HTR-8/SVneo (cell line): Measurements from ENCODE around the gene YES1.

ENCODE experiments used
- DNase-seq: peaks from one replicate; pipeline ENCODE4 v3.0.0; 2011; ENCODE audit warnings: low spot score, mixed read lengths; ENCODE audit not compliant: insufficient read length
- FAIRE-seq: peaks from 2 replicates; lab custom pipeline; 2011; peaks lifted over from hg19 to GRCh38; lab: Jason Lieb, UNC

Gene YES1

DNA sequence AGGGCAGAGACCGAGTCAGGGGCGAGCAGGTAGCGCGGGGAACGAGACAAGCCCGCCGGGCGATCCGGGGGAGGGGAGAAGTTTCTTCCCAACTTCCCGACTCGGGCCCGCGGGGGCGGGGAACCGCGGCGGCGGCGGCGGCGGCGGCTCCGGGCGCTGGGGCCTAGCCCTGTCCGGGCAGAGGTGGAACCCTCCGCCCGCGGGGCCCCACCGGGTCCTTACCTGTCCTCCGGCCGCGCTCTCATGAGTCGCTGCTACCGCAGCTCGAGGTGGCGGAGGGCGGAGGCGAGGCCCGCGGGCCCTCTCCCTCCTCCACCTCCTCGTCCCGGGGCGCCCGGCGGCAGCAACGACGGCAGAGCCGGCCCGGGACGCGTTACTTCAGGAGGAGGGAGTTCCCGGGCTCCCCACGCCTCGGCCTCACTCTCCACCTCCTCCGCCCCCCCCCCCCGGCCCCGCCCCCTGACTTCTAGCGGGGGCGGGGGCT lies at the start of gene YES1:
Gene YES1, minus strand, starts transcription at position 351 of the 484 bp plus-strand sequence. CDS start 55,415 bp downstream, outside the sequence.
- DNase-seq (no peak), FAIRE-seq (no peak)

GRCh38 chr18:857986-858385 lies 45.9 kb upstream of the YES1 start:
- DNase-seq (no peak), FAIRE-seq (no peak)

DNA sequence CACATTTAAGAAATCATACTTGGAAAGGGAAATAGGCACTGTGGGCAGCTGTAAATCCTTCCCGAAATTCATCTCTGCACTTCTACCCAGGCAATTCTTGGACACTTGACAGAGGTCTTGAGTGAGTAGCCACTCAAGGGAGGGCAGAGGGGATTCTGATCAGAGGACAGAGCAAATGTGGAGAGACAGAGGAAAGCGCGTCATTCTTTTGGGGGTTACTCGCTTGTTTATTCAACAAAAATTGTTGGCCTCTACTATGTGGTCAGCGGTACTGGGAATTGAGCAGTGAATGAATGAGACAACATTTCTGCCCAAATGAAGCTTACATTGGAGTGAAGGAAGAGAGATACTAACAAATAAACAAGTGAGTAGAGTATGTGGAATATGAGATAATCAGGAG lies 41.4 kb upstream of the YES1 start:
- no peak for FAIRE-seq

DNA sequence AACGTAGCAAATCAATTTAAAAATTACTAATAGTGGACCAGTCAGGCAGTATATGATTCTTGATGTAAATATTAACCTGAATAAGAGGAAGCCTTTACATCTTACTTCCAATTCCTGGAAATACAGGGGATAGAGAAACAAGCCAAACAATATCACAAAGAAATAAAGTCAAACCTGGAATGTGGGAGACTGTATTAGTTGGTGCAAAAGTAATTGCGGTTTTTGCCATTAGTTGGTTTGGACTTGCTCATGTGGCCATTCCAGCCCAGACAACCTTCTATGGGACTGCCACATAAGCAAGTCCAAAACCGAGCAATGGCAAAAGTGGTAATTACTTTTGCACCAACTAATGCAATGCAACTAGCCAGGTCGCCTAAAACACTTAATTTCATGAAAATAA lies 38.9 kb upstream of the YES1 start:
- FAIRE-seq = no peak

More for the DNA sequence above, 41.4 kb upstream of the YES1 start:
- DNase-seq = no peak

GRCh38 chr18:849021-849420 lies 37.0 kb upstream of the YES1 start:
- no peak for FAIRE-seq

More for the DNA sequence above, 38.9 kb upstream of the YES1 start:
- DNase-seq = no peak

GRCh38 chr18:848062-848861 lies 36.2 kb upstream of the YES1 start:
- no peak for DNase-seq
- FAIRE-seq = no peak

More at GRCh38 chr18:849021-849420, 37.0 kb upstream of the YES1 start:
- DNase-seq = no peak

DNA sequence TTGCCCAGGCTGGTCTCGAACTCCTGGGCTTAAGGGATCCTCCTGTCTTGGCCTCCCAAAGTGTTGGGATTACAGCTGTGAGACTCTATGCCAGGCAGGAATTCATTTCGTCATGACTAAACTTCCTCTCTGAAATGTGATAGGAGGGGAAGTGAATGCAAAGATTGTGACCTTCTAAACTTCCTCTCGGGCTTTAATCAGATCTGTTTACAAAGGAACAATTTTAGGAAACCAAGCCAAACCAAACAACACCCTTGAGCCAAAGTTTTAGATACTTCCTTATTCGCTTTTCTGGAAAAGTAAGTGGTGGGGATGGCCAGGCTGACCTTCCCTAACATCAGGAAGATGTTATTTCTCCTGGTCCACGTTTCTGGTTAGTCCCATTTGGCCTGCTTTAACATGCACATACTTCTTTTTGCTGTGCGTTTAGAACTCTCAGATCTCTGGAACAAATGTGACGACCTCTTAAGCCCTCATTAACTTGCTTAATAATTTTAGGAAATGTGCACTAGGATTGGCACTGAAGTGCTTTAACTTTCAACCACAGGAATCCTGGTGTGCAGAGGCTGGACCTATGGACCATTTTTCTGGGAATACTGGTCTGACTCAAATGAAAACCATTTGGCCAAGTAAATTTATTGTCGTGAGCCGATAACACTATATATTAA lies 33.2 kb upstream of the YES1 start:
- DNase-seq (peak; percentile 37), FAIRE-seq (no peak)

- FAIRE-seq (no peak), DNase-seq (no peak)
Observed at GRCh38 chr18:841647-842370, 29.8 kb upstream of the YES1 start.

DNA sequence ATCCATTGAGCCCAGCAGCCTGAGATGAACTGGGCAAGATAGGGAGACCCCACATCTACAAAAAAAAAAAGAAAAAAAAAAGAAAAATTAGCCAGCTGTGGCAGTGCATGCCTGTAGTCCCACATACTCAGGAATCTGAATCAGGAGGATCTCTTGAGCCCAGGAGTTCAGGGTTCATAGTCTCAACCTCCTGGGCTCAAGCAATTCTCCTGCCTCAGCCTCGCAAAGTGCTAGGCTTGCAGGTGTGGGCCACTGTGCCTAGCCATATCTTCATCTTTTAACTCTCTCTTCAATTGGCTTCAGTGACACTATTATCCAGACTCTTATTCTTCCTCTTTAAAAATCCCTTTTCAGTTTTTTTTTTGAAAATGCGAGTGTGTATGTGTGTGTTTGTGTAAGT lies 28.5 kb upstream of the YES1 start:
- DNase-seq (no peak), FAIRE-seq (no peak)

DNA sequence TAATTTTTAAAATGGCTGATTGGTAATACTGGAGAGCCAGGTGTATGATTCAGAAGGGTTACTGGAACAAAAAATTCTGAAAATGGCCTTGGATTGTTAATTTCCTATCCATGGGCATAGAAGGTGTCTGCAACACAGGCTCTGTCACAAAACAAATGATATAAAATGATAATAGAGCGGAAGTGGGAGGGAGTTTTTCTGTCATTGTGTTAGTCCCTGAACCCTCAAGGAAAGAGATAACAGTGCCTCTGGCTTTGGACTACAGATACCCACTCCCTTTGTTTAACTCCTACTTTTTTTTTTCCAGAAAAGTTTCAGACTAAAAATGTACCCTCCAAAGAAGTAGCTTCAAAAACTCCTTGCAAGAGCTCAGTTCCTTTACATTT lies 28.0 kb upstream of the YES1 start:
- no peak for FAIRE-seq
- DNase-seq = no peak

DNA sequence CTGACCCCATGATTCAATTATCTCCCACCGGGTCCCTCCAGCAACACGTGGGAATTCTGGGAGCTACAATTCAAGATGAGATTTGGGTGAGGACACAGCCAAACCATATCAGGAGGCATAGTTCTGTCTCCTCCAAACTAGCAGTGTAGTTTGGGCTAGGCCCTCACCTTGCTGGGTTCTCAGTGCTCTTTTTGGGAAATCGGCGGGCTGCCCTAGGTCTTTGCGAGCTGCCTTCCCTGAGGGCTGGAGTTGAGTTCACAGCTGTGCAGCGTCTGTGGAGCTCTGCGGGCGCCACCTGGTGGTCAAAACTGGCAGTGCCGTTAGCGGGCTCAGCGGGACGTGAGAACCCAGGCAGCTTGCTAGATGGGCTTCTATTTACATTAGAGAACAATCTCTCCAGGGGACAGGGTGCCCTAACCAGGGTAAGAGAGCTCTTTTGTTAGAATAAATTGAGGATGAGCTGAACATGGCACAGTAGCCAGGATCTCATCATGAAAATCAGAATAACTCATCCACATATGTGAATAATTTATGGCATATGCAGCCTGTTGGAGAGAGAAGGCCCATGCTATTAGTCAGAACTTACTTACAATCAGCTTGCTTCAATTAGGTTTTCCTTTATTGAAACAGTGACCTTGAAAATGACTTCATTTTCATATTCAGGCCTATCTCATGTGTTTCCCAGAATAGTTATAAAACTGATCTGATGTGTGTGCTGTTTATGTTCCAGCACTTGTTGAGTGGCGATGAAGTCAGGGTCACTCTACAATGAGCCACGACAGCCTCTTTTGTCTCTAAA lies 27.4 kb upstream of the YES1 start:
- peak; percentile 83 for DNase-seq
- FAIRE-seq = no peak

- FAIRE-seq = no peak
- DNase-seq = no peak
Observed at GRCh38 chr18:837922-838321, 25.9 kb upstream of the YES1 start.

GRCh38 chr18:834082-834720 lies 22.2 kb upstream of the YES1 start:
- no peak for DNase-seq
- no peak for FAIRE-seq

GRCh38 chr18:833197-833596 lies 21.2 kb upstream of the YES1 start:
- FAIRE-seq = no peak
- DNase-seq = no peak

GRCh38 chr18:832085-832681 lies 20.1 kb upstream of the YES1 start:
- FAIRE-seq (no peak), DNase-seq (no peak)

DNA sequence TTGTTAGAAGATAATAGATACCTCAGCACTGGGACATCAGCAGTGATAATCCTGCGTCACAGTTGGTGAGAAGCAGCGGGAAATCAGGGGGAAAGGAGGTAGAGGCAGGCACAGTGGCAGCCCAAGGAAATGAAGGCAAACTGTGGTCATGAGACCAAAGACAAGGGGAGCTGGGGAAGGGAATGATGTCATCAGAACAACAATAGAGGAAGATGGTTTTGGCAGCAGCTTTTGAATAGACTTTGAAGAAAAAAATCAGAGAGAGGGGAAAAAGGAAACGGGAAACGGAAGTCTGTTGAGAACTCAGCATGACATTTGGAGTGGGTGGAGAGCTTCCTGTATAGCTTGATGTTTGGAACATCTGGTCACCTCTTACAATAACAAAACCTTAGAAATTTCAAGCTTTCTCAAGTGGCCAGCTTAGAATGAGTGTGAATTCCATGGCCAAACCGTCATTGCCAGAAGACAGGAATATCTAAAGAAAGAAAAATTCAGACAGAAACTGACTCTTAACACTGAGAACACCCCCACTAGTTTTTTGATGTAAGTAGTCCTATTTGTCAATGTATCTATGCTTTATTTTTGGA lies 18.4 kb upstream of the YES1 start:
- DNase-seq (no peak), FAIRE-seq (no peak)

DNA sequence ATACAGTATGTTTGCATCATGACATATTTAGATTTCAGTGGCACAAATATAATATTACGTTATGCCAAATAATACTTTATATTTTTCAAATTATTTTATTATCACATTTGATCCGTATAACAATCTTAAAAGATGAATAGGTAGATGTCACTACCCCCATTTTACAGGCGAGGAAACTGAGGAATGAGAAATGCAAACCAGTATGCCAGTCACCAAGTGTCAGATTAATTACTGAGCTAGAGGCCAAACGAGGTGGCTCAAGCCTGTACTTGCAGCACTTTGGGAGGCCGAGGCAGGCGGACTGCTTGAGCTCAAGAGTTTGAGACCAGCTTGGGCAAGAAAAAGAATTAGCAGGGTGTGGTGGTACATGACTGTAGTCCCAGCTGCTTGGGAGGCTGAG lies 17.4 kb upstream of the YES1 start:
- DNase-seq = no peak
- no peak for FAIRE-seq

GRCh38 chr18:827093-827677 lies 15.1 kb upstream of the YES1 start:
- DNase-seq (no peak), FAIRE-seq (no peak)
